ENCODE data around the gene CCR5AS.
"Not testable (repeated sequence)": the region's sequence is repeated elsewhere in the genome, so short reads cannot be mapped to it uniquely, and the experiment has no call there.

The CCR5AS gene

DNA sequence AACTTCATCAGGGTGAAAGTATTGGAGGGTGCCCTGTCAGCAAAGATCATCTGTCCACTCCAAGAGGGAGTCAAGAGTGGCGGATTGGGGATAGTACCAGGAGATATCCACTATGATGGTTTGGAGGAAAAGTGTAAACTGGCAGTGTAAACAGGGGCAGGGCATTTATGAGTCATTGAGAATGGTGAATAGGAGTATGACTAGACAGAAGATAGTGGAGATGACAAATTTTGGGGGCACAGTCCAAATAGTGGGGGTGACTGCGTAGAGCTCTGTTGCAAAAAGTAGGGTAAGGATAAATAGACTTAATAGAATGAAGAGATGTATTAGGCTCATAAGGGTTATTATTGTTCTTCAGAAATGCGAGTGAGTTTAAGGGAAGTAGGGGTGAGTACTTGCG is 18.0 kb downstream of the CCR5AS start:
- H3K36me3 ChIP-seq (ENCODE audit: insufficient read depth, low read length); H3K9me3 ChIP-seq (ENCODE audit: control insufficient read depth, insufficient read depth, low read length); H3K9ac ChIP-seq (ENCODE audit: low read depth, low read length); H3K4me1 ChIP-seq (ENCODE audit: insufficient read depth, low read length): not testable (repeated sequence)

DNA sequence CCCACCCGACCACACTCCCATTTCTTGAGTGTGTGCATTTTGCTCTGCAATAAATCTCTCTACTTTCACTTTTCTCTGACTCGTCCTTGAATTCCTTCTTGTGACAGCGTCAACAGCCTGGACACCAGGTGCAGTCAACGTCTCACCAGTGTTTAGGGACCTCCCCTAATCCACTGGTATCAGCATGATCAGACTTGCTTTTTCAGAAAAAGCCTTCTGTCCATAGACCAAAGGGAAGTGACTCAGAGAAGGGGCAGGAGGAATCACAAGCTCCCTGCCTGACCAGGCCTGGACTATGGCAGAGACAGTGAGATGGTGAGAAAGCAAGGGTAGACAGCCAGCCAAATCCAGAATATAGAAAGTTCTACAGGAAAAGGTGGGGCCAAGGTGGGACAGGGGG is 20.7 kb downstream of the CCR5AS start:
- Histone ChIP-seq H3K4me1 (ENCODE audit: insufficient read depth, low read length) (no peaks in the 10 kb centered on the region), H3K9ac (ENCODE audit: low read depth, low read length) (no peak overlapping the region), H3K36me3 (ENCODE audit: insufficient read depth, low read length) (no peaks in the 10 kb centered on the region), H3K9me3 (ENCODE audit: control insufficient read depth, insufficient read depth, low read length) (no peaks in the 10 kb centered on the region)

DNA sequence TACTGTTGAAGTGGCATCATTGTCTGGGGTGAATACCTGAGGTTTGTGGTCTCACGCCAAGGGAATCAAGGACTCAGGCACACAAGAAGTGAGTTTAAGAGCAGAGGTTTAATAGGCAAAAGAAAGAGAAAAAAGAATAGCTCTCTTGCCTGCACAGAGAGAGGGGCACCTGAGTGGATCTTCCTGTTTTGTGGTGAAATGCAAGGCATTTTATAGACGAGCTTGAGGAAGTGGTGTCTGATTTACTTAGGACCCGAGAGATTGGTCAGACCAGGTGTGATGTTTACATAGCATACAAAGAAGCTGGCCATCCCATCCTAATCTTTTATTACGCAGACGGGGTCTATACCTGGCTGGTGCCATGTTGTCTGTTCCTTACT is 22.9 kb downstream of the CCR5AS start:
- Histone ChIP-seq H3K4me1 (ENCODE audit: insufficient read depth, low read length) (peaks cover 8% of the 10 kb centered on the region), H3K36me3 (ENCODE audit: insufficient read depth, low read length) (no peaks in the 10 kb centered on the region), H3K9me3 (ENCODE audit: control insufficient read depth, insufficient read depth, low read length) (no peaks in the 10 kb centered on the region), H3K9ac (ENCODE audit: low read depth, low read length) (no peak overlapping the region)

DNA sequence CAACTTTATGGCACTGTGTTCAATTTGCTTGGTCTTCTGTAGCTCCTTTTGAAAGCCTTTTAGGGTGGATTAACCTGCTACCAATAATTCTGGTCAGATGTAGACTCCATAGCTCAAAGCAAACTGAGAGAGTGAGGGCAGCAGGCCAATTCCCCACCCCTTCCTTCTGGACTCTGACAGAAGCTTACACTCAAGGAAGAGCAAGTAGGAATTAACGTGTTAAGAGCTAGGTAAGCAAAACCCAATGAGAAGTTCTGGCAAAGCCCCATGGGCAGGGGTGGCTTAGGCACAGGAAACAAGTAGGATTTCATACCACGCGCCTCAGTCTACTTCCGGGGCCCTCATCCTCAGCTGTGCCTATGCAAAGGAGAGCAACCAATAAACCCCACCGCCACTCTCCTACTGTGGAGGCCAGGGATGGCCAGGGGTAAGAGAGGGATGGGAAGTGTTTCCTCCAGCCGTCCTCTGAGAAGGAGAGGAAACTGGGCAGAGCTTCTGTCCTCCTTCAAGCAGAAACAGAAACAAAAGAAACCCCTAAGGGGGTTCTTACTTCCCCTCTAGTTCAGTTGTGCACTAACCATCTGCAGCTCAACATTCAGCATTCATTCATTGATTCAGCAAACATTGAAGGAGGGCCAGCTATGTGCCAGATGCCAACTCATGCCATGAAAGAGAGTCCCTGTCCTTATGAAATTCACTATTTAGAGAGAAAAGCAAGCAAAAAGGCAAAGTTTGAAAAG is 23.5 kb downstream of the CCR5AS start:
- H3K4me1 ChIP-seq (ENCODE audit: insufficient read depth, low read length): peaks cover 8% of the 10 kb centered on the region
- no peak overlapping the region for H3K9ac ChIP-seq (ENCODE audit: low read depth, low read length)

DNA sequence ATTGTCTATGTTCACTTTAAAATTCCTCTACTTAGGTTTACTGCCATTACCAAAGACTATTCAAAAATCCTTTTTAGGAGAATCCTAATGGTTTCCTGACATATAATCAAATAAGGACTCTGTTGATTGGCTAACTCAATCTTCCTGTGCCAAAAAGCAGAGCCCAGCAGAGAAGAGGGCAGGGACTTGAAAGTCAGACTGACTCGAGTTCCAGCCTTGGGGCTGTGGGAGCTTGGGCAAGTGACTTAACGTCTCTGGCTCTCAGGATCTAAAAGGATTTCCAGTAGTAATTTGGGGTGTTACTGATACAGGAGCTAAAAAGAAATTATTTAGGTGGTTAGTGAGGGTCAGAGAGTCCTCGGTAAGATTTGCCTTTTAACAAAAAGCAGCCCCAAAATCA is 25.2 kb downstream of the CCR5AS start:
- peaks cover 8% of the 10 kb centered on the region for H3K4me1 ChIP-seq (ENCODE audit: insufficient read depth, low read length)
- H3K9ac ChIP-seq (ENCODE audit: low read depth, low read length): no peak overlapping the region
- no peaks in the 10 kb centered on the region for H3K9me3 ChIP-seq (ENCODE audit: control insufficient read depth, insufficient read depth, low read length)
- H3K36me3 ChIP-seq (ENCODE audit: insufficient read depth, low read length): no peaks in the 10 kb centered on the region

More for the DNA sequence above, 23.5 kb downstream of the CCR5AS start:
- H3K9me3 ChIP-seq (ENCODE audit: control insufficient read depth, insufficient read depth, low read length): no peaks in the 10 kb centered on the region
- no peaks in the 10 kb centered on the region for H3K36me3 ChIP-seq (ENCODE audit: insufficient read depth, low read length)

DNA sequence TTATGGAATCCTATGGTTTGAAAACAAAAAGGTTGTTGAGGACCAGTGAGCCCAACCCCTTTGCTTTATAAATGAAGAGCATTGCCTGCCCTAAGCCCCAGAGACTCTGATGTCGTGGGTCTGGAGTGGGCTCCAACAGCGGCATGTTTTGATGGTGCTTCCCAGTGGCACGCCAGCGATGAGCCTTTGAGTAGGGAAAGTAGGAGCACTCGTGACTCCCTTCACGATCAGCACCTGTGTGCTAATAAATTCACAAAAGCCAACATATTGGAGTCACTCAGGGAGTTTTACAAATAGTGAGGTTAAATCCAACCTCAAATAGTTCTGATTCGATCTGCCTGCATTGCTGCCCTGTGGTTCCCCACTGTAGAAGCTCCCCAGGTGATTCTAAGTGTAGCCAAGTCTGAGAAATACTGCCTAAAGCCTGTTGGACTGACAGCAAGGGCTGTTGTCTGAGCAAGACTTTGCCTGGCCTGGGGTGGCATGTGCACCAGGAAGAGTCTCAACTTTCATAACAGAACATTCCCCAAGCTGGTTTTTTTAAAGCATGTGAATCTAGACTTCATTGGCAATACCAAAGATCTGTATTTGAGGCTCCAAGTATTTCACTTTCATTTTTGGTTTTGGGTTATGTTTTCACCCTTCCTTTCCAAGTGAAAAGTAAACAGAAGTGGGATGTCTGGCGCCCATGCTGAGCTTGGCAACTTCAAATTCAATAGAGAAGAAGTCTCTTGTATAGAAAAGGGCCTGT is 26.2 kb downstream of the CCR5AS start:
- no peaks in the 10 kb centered on the region for H3K9me3 ChIP-seq (ENCODE audit: control insufficient read depth, insufficient read depth, low read length)
- H3K9ac ChIP-seq (ENCODE audit: low read depth, low read length): no peak overlapping the region
- peaks cover 11% of the 10 kb centered on the region for H3K4me1 ChIP-seq (ENCODE audit: insufficient read depth, low read length)
- H3K36me3 ChIP-seq (ENCODE audit: insufficient read depth, low read length): no peaks in the 10 kb centered on the region

DNA sequence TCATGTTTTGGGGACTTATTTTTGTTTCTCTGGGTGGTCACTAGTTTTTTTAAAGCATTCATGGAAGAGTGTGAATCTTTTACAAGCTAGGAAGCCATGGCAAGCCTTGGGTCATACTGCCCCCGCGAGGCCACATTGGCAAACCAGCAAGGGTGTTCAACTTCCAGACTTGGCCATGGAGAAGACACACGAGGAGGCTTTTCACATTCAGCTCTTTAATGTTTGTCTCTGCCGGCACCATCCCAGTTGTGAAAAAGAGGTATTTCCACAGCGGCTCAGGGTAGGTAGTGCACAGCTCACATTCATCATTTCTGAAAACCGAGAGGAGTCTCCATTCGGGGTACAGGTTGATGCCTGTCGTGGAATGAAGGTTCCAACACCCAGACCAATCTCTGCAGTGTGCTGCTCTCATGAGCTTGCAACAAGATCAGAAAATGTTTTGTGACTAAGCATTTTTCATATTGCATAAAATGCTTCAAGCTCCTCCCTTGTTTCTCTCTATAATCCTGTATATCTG is 28.4 kb downstream of the CCR5AS start:
- no peak overlapping the region for H3K9ac ChIP-seq (ENCODE audit: low read depth, low read length)
- H3K4me1 ChIP-seq (ENCODE audit: insufficient read depth, low read length): peaks cover 12% of the 10 kb centered on the region
- H3K9me3 ChIP-seq (ENCODE audit: control insufficient read depth, insufficient read depth, low read length): no peaks in the 10 kb centered on the region

DNA sequence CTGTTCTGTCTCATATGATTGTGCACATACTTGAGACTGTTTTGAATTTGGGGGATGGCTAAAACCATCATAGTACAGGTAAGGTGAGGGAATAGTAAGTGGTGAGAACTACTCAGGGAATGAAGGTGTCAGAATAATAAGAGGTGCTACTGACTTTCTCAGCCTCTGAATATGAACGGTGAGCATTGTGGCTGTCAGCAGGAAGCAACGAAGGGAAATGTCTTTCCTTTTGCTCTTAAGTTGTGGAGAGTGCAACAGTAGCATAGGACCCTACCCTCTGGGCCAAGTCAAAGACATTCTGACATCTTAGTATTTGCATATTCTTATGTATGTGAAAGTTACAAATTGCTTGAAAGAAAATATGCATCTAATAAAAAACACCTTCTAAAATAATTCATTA is 31.1 kb downstream of the CCR5AS start:
- H3K9me3 ChIP-seq (ENCODE audit: control insufficient read depth, insufficient read depth, low read length): no peaks in the 10 kb centered on the region
- H3K36me3 ChIP-seq (ENCODE audit: insufficient read depth, low read length): no peaks in the 10 kb centered on the region
- no peak overlapping the region for H3K9ac ChIP-seq (ENCODE audit: low read depth, low read length)
- H3K4me1 ChIP-seq (ENCODE audit: insufficient read depth, low read length): peaks cover 11% of the 10 kb centered on the region

More for the DNA sequence above, 28.4 kb downstream of the CCR5AS start:
- H3K36me3 ChIP-seq (ENCODE audit: insufficient read depth, low read length): no peaks in the 10 kb centered on the region

DNA sequence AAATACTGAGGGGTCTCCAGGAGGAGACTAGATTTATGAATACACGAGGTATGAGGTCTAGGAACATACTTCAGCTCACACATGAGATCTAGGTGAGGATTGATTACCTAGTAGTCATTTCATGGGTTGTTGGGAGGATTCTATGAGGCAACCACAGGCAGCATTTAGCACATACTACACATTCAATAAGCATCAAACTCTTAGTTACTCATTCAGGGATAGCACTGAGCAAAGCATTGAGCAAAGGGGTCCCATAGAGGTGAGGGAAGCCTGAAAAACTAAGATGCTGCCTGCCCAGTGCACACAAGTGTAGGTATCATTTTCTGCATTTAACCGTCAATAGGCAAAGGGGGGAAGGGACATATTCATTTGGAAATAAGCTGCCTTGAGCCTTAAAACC is 31.6 kb downstream of the CCR5AS start:
- H3K36me3 ChIP-seq (ENCODE audit: insufficient read depth, low read length): no peaks in the 10 kb centered on the region
- H3K9me3 ChIP-seq (ENCODE audit: control insufficient read depth, insufficient read depth, low read length): no peaks in the 10 kb centered on the region
- peaks cover 5% of the 10 kb centered on the region; the same call in 1 of the 2 replicates for H3K4me1 ChIP-seq (ENCODE audit: insufficient read depth, low read length)
- H3K9ac ChIP-seq (ENCODE audit: low read depth, low read length): no peak overlapping the region

DNA sequence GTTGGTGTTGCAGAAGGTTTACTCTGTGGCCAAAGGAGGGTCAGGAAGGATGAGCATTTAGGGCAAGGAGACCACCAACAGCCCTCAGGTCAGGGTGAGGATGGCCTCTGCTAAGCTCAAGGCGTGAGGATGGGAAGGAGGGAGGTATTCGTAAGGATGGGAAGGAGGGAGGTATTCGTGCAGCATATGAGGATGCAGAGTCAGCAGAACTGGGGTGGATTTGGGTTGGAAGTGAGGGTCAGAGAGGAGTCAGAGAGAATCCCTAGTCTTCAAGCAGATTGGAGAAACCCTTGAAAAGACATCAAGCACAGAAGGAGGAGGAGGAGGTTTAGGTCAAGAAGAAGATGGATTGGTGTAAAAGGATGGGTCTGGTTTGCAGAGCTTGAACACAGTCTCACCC is 32.1 kb downstream of the CCR5AS start:
- no peaks in the 10 kb centered on the region for H3K9me3 ChIP-seq (ENCODE audit: control insufficient read depth, insufficient read depth, low read length)
- no peak overlapping the region for H3K9ac ChIP-seq (ENCODE audit: low read depth, low read length)
- peaks cover 5% of the 10 kb centered on the region; the same call in 1 of the 2 replicates for H3K4me1 ChIP-seq (ENCODE audit: insufficient read depth, low read length)
- H3K36me3 ChIP-seq (ENCODE audit: insufficient read depth, low read length): no peaks in the 10 kb centered on the region

DNA sequence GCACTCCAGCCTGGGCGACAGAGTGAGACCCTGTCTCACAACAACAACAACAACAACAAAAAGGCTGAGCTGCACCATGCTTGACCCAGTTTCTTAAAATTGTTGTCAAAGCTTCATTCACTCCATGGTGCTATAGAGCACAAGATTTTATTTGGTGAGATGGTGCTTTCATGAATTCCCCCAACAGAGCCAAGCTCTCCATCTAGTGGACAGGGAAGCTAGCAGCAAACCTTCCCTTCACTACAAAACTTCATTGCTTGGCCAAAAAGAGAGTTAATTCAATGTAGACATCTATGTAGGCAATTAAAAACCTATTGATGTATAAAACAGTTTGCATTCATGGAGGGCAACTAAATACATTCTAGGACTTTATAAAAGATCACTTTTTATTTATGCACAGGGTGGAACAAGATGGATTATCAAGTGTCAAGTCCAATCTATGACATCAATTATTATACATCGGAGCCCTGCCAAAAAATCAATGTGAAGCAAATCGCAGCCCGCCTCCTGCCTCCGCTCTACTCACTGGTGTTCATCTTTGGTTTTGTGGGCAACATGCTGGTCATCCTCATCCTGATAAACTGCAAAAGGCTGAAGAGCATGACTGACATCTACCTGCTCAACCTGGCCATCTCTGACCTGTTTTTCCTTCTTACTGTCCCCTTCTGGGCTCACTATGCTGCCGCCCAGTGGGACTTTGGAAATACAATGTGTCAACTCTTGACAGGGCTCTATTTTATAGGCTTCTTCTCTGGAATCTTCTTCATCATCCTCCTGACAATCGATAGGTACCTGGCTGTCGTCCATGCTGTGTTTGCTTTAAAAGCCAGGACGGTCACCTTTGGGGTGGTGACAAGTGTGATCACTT is 34.1 kb downstream of the CCR5AS start:
- Histone ChIP-seq H3K36me3 (ENCODE audit: insufficient read depth, low read length) (no peaks in the 10 kb centered on the region), H3K9ac (ENCODE audit: low read depth, low read length) (no peak overlapping the region), H3K9me3 (ENCODE audit: control insufficient read depth, insufficient read depth, low read length) (no peaks in the 10 kb centered on the region), H3K4me1 (ENCODE audit: insufficient read depth, low read length) (peaks cover 5% of the 10 kb centered on the region; the same call in 1 of the 2 replicates)

DNA sequence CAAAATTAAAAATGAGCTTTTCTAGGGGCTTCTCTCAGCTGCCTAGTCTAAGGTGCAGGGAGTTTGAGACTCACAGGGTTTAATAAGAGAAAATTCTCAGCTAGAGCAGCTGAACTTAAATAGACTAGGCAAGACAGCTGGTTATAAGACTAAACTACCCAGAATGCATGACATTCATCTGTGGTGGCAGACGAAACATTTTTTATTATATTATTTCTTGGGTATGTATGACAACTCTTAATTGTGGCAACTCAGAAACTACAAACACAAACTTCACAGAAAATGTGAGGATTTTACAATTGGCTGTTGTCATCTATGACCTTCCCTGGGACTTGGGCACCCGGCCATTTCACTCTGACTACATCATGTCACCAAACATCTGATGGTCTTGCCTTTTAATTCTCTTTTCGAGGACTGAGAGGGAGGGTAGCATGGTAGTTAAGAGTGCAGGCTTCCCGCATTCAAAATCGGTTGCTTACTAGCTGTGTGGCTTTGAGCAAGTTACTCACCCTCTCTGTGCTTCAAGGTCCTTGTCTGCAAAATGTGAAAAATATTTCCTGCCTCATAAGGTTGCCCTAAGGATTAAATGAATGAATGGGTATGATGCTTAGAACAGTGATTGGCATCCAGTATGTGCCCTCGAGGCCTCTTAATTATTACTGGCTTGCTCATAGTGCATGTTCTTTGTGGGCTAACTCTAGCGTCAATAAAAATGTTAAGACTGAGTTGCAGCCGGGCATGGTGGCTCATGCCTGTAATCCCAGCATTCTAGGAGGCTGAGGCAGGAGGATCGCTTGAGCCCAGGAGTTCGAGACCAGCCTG is 35.1 kb downstream of the CCR5AS start:
- H3K9ac ChIP-seq (ENCODE audit: low read depth, low read length): no peak overlapping the region

DNA sequence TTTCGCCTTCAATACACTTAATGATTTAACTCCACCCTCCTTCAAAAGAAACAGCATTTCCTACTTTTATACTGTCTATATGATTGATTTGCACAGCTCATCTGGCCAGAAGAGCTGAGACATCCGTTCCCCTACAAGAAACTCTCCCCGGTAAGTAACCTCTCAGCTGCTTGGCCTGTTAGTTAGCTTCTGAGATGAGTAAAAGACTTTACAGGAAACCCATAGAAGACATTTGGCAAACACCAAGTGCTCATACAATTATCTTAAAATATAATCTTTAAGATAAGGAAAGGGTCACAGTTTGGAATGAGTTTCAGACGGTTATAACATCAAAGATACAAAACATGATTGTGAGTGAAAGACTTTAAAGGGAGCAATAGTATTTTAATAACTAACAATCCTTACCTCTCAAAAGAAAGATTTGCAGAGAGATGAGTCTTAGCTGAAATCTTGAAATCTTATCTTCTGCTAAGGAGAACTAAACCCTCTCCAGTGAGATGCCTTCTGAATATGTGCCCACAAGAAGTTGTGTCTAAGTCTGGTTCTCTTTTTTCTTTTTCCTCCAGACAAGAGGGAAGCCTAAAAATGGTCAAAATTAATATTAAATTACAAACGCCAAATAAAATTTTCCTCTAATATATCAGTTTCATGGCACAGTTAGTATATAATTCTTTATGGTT is 35.9 kb downstream of the CCR5AS start, which contains the start of gene CCR5:
Gene CCR5, plus strand, starts transcription at position 108 of the 680 bp plus-strand sequence. CDS start 1,957 bp downstream, outside the sequence.
- H3K4me1 ChIP-seq (ENCODE audit: insufficient read depth, low read length): peaks cover 4% of the 10 kb centered on the region; the same call in 1 of the 2 replicates
- no peaks in the 10 kb centered on the region for H3K36me3 ChIP-seq (ENCODE audit: insufficient read depth, low read length)
- H3K9ac ChIP-seq (ENCODE audit: low read depth, low read length): no peak within 1 kb of the TSS
- no peaks in the 10 kb centered on the region for H3K9me3 ChIP-seq (ENCODE audit: control insufficient read depth, insufficient read depth, low read length)

More for the DNA sequence above, 35.1 kb downstream of the CCR5AS start:
- no peaks in the 10 kb centered on the region for H3K36me3 ChIP-seq (ENCODE audit: insufficient read depth, low read length)
- no peaks in the 10 kb centered on the region for H3K9me3 ChIP-seq (ENCODE audit: control insufficient read depth, insufficient read depth, low read length)
- peaks cover 5% of the 10 kb centered on the region; the same call in 1 of the 2 replicates for H3K4me1 ChIP-seq (ENCODE audit: insufficient read depth, low read length)
